ENCODE data around the gene ACD.

- TF ChIP-seq ZNF565 (CRISPR knock-in tag; conservative IDR thresholded peaks at IDR 0.05; ENCODE audit: low read depth): no peak
- TF ChIP-seq, protein P1, sequence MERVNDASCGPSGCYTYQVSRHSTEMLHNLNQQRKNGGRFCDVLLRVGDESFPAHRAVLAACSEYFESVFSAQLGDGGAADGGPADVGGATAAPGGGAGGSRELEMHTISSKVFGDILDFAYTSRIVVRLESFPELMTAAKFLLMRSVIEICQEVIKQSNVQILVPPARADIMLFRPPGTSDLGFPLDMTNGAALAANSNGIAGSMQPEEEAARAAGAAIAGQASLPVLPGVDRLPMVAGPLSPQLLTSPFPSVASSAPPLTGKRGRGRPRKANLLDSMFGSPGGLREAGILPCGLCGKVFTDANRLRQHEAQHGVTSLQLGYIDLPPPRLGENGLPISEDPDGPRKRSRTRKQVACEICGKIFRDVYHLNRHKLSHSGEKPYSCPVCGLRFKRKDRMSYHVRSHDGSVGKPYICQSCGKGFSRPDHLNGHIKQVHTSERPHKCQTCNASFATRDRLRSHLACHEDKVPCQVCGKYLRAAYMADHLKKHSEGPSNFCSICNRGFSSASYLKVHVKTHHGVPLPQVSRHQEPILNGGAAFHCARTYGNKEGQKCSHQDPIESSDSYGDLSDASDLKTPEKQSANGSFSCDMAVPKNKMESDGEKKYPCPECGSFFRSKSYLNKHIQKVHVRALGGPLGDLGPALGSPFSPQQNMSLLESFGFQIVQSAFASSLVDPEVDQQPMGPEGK (CRISPR knock-in tag; IDR thresholded peaks at IDR 0.05; ENCODE audit: borderline replicate concordance): no peak
Observed at GRCh38 chr16:67685388-67686112, 25.5 kb upstream of the ACD start.
